Neural progenitor cell (in vitro differentiated cells): Measurements from ENCODE around the gene VPS37D.

ENCODE experiments used
- CTCF ChIP-seq: fragments of 200-600 bp; sonication (generic); IDR thresholded peaks from 2 replicates; pipeline ENCODE4 v1.5.1; 2017; ENCODE audit warnings: antibody characterized with exemption, mild to moderate bottlenecking
- EZH2 ChIP-seq: fragments of 200-600 bp; sonication (generic); IDR thresholded peaks from 2 replicates; pipeline ENCODE4 v1.6.1; 2017; ENCODE audit warnings: antibody characterized with exemption, mild to moderate bottlenecking, moderate library complexity
- EZH2phosphoT487 ChIP-seq: fragments of 200-600 bp; sonication (generic); IDR thresholded peaks from 2 replicates; pipeline ENCODE4 v1.6.1; 2017; ENCODE audit warnings: antibody characterized with exemption

GRCh38 chr7:73700069-73700423, 32.4 kb downstream of the VPS37D start:
- TF ChIP-seq CTCF (no peak), EZH2 (no peak), EZH2phosphoT487 (no peak)
